ENCODE results near the gene PHAF1.

DNA sequence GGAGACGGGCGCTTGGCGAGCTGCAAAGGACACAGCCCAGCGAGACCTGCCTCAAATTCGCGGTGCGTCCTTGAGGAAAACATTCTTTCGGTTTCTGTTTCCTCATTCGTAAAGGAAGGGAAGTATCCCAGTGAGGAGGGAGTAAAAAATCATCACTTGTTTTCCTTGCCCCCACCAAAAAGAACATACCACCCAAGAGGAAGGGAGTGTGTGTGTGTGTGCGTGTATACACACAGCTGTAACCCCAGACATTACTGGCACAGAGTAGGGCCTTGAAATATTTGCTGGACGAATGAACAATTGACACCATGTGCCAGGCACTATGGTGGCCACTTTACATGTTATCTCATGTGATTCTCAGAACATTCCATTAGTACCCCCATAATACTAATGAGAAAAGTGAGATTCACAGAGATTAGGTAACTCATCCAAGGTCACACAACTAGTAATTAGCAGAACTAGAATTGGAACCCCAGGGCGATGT, 76.0 kb downstream of the PHAF1 start:
- TF ChIP-seq, protein P1, sequence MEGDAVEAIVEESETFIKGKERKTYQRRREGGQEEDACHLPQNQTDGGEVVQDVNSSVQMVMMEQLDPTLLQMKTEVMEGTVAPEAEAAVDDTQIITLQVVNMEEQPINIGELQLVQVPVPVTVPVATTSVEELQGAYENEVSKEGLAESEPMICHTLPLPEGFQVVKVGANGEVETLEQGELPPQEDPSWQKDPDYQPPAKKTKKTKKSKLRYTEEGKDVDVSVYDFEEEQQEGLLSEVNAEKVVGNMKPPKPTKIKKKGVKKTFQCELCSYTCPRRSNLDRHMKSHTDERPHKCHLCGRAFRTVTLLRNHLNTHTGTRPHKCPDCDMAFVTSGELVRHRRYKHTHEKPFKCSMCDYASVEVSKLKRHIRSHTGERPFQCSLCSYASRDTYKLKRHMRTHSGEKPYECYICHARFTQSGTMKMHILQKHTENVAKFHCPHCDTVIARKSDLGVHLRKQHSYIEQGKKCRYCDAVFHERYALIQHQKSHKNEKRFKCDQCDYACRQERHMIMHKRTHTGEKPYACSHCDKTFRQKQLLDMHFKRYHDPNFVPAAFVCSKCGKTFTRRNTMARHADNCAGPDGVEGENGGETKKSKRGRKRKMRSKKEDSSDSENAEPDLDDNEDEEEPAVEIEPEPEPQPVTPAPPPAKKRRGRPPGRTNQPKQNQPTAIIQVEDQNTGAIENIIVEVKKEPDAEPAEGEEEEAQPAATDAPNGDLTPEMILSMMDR (IDR thresholded peaks at IDR 0.05): no peak
- no peak for TF ChIP-seq POLR2A (IDR thresholded peaks at IDR 0.05)
